DND-41 (cell line): Measurements from ENCODE around the gene MLF2.

Experiments used
- ATAC-seq: fragments of 200-7000 bp; cut with Tn5 transposase; 3 replicates; pipeline ENCODE4 v1.9.1; 2021; ENCODE audit warnings: low read depth; ENCODE audit not compliant: insufficient read depth
- DNase-seq: peaks from one replicate; pipeline ENCODE4 v3.0.0-alpha.2; 2020
- H2AFZ ChIP-seq: 2 replicates; pipeline ENCODE4 v1.6.0; 2012; ENCODE audit warnings: low read depth, low read length
- H3K27ac ChIP-seq: 2 replicates; pipeline ENCODE4 v1.5.1; 2012; ENCODE audit warnings: low read length, inconsistent platforms
- H3K27me3 ChIP-seq: fragments of 200-600 bp; sonication (generic); 2 replicates; pipeline ENCODE4 v1.6.0; 2012; ENCODE audit warnings: low read length, mild to moderate bottlenecking, inconsistent platforms; ENCODE audit not compliant: insufficient read depth, poor library complexity
- H3K36me3 ChIP-seq: 2 replicates; pipeline ENCODE4 v1.5.1; 2012; ENCODE audit warnings: low read length, inconsistent platforms; ENCODE audit not compliant: insufficient read depth
- H3K4me1 ChIP-seq: 2 replicates; pipeline ENCODE4 v1.5.1; 2012; ENCODE audit warnings: mild to moderate bottlenecking, low read length; ENCODE audit not compliant: insufficient read depth
- H3K4me2 ChIP-seq: 2 replicates; pipeline ENCODE4 v1.6.0; 2012; ENCODE audit warnings: mild to moderate bottlenecking, moderate library complexity, low read length, inconsistent platforms; ENCODE audit not compliant: insufficient read depth
- H3K4me3 ChIP-seq, 2 experiments: fragments of 200-600 bp in 1 of 2; shearing (Covaris generic) in 1 of 2; 2 replicates each; pipeline ENCODE4 v1.5.1; 2012 to 2016; ENCODE audit warnings: inconsistent platforms in 2 of 2, low read length in 2 of 2, mild to moderate bottlenecking in 2 of 2, low read depth in 1 of 2, moderate library complexity in 1 of 2
- H3K79me2 ChIP-seq: 2 replicates; pipeline ENCODE4 v1.6.0; 2012; ENCODE audit warnings: low read length, inconsistent platforms; ENCODE audit not compliant: insufficient read depth
- H3K9ac ChIP-seq: 2 replicates; pipeline ENCODE4 v1.6.0; 2012; ENCODE audit warnings: low read depth, mild to moderate bottlenecking, inconsistent platforms, low read length, moderate library complexity
- H3K9me3 ChIP-seq: 2 replicates; pipeline ENCODE4 v1.5.1; 2012; ENCODE audit warnings: low read length, moderate library complexity, mild to moderate bottlenecking, inconsistent platforms; ENCODE audit not compliant: insufficient read depth, severe bottlenecking
- H4K20me1 ChIP-seq: 2 replicates; pipeline ENCODE4 v1.6.0; 2012; ENCODE audit warnings: low read length; ENCODE audit not compliant: insufficient read depth
- CTCF ChIP-seq: IDR thresholded peaks from 2 replicates; pipeline ENCODE4 v1.5.1; 2012; ENCODE audit warnings: borderline replicate concordance, low read length, moderate library complexity, mild to moderate bottlenecking; ENCODE audit not compliant: poor library complexity, severe bottlenecking; ENCODE audit errors: extremely low read depth
- EZH2 ChIP-seq: IDR thresholded peaks from 3 replicates; pipeline ENCODE4 v1.6.1; 2012; ENCODE audit warnings: borderline replicate concordance, low read depth, mild to moderate bottlenecking, moderate library complexity, low read length, inconsistent platforms; ENCODE audit not compliant: severe bottlenecking

Gene MLF2

GRCh38 chr12:6783828-6784227 lies 30.9 kb upstream of the MLF2 start:
- peaks cover 25% of the 10 kb centered on the region for H3K4me1 ChIP-seq
- H3K36me3 ChIP-seq: no peaks in the 10 kb centered on the region
- ATAC-seq: no peak
- H2AFZ ChIP-seq: no peak overlapping the region
- no peaks in the 10 kb centered on the region for H3K9me3 ChIP-seq
- no peak for DNase-seq
- H3K4me3 ChIP-seq: no peak overlapping the region
- peaks cover 6% of the 10 kb centered on the region for H3K27me3 ChIP-seq
- no peak overlapping the region for H3K9ac ChIP-seq
- no peaks in the 10 kb centered on the region for H4K20me1 ChIP-seq
- H3K4me2 ChIP-seq: no peak overlapping the region
- H3K27ac ChIP-seq: no peak overlapping the region
- no peak for TF ChIP-seq CTCF
- no peak for TF ChIP-seq EZH2
- H3K79me2 ChIP-seq: no peaks in the 10 kb centered on the region

- Histone ChIP-seq H3K79me2 (no peaks in the 10 kb centered on the region), H3K4me2 (no peak overlapping the region), H3K4me1 (peaks cover 33% of the 10 kb centered on the region), H3K4me3 (no peak overlapping the region), H2AFZ (peak overlapping the region; percentile 26; the same call in 1 of the 2 replicates), H3K27me3 (peaks cover 6% of the 10 kb centered on the region), H4K20me1 (no peaks in the 10 kb centered on the region), H3K9ac (no peak overlapping the region), H3K27ac (peak overlapping the region; percentile 42; the same call in 1 of the 2 replicates), H3K9me3 (no peaks in the 10 kb centered on the region), H3K36me3 (no peaks in the 10 kb centered on the region)
- TF ChIP-seq CTCF: no peak
- TF ChIP-seq EZH2: no peak
- peak; percentile 57 for ATAC-seq
- DNase-seq: peak; percentile 66
Measured at GRCh38 chr12:6782850-6783566, 30.1 kb upstream of the MLF2 start.

GRCh38 chr12:6782119-6782518 lies 29.2 kb upstream of the MLF2 start:
- Histone ChIP-seq H4K20me1 (no peaks in the 10 kb centered on the region), H3K27me3 (peaks cover 7% of the 10 kb centered on the region), H3K9me3 (no peaks in the 10 kb centered on the region), H3K79me2 (no peaks in the 10 kb centered on the region), H2AFZ (0 out of 2 replicates have a peak overlapping the region, but pooled peaks have one; percentile 2), H3K9ac (no peak overlapping the region), H3K36me3 (no peaks in the 10 kb centered on the region), H3K4me1 (peaks cover 33% of the 10 kb centered on the region), H3K4me2 (no peak overlapping the region), H3K27ac (no peak overlapping the region), H3K4me3 (no peak overlapping the region)
- ATAC-seq (no peak), DNase-seq (no peak)
- TF ChIP-seq EZH2 (no peak), CTCF (no peak)

GRCh38 chr12:6780573-6780972 lies 27.6 kb upstream of the MLF2 start:
- no peak overlapping the region for H2AFZ ChIP-seq
- no peak overlapping the region for H3K9ac ChIP-seq
- peaks cover 5% of the 10 kb centered on the region for H3K27me3 ChIP-seq
- peaks cover 29% of the 10 kb centered on the region for H3K4me1 ChIP-seq
- no peak overlapping the region for H3K27ac ChIP-seq
- H3K4me3 ChIP-seq: no peak overlapping the region
- no peaks in the 10 kb centered on the region for H3K36me3 ChIP-seq
- no peak overlapping the region for H3K4me2 ChIP-seq
- DNase-seq: no peak
- no peaks in the 10 kb centered on the region for H3K79me2 ChIP-seq
- no peak for ATAC-seq
- no peaks in the 10 kb centered on the region for H4K20me1 ChIP-seq
- H3K9me3 ChIP-seq: no peaks in the 10 kb centered on the region
- no peak for TF ChIP-seq EZH2
- no peak for TF ChIP-seq CTCF
